Mesendoderm (in vitro differentiated cells): ENCODE data around the gene FDX1.

Source experiments
- DNase-seq: peaks from one replicate; pipeline ENCODE4 v3.0.0; 2013
- H2AK5ac ChIP-seq: 2 replicates; pipeline ENCODE4 v1.6.1; 2013; ENCODE audit warnings: low read length, inconsistent platforms
- H2BK120ac ChIP-seq: 2 replicates; pipeline ENCODE4 v1.6.1; 2013; ENCODE audit warnings: low read depth, mild to moderate bottlenecking, low read length, moderate library complexity, mixed read lengths
- H2BK15ac ChIP-seq: replicated peaks from 2 replicates; pipeline ENCODE4 v1.6.1; 2013; ENCODE audit warnings: low read depth, mild to moderate bottlenecking, moderate library complexity
- H2BK5ac ChIP-seq: 2 replicates; pipeline ENCODE4 v1.6.1; 2013; ENCODE audit warnings: low read length, inconsistent platforms
- H3K18ac ChIP-seq: 2 replicates; pipeline ENCODE4 v1.6.1; 2013; ENCODE audit warnings: mild to moderate bottlenecking, low read length, mixed read lengths
- H3K23ac ChIP-seq: one replicate; pipeline ENCODE4 v1.6.1; 2013; ENCODE audit warnings: low read length
- H3K27ac ChIP-seq: 2 replicates; pipeline ENCODE4 v1.5.1; 2013; ENCODE audit warnings: low read depth, mild to moderate bottlenecking, inconsistent platforms, low read length, moderate library complexity
- H3K27me3 ChIP-seq: 2 replicates; pipeline ENCODE4 v1.6.1; 2013; ENCODE audit warnings: low read length, control low read depth, mild to moderate bottlenecking, inconsistent platforms; ENCODE audit not compliant: insufficient read depth, poor library complexity
- H3K36me3 ChIP-seq: 2 replicates; pipeline ENCODE4 v1.6.1; 2013; ENCODE audit warnings: low read length, inconsistent platforms; ENCODE audit not compliant: control insufficient read depth, insufficient read depth
- H3K4ac ChIP-seq: one replicate; pipeline ENCODE4 v1.6.1; 2013; ENCODE audit warnings: low read depth, mild to moderate bottlenecking, low read length, moderate library complexity
- H3K4me1 ChIP-seq: 2 replicates; pipeline ENCODE4 v1.6.1; 2013; ENCODE audit warnings: low read depth, low read length, inconsistent platforms; ENCODE audit not compliant: control insufficient read depth
- H3K4me2 ChIP-seq: 2 replicates; pipeline ENCODE4 v1.6.1; 2013; ENCODE audit warnings: low read length
- H3K4me3 ChIP-seq: 2 replicates; pipeline ENCODE4 v1.5.1; 2013; ENCODE audit warnings: mild to moderate bottlenecking, low read length
- H3K56ac ChIP-seq: one replicate; pipeline ENCODE4 v1.6.1; 2013; ENCODE audit warnings: low read length
- H3K79me1 ChIP-seq: 2 replicates; pipeline ENCODE4 v1.6.1; 2013; ENCODE audit warnings: low read length, inconsistent platforms
- H3K79me2 ChIP-seq: 2 replicates; pipeline ENCODE4 v1.6.1; 2013; ENCODE audit warnings: mild to moderate bottlenecking, low read length; ENCODE audit not compliant: control insufficient read depth, insufficient read depth
- H3K9ac ChIP-seq: 2 replicates; pipeline ENCODE4 v1.6.1; 2013; ENCODE audit warnings: low read length, inconsistent platforms
- H4K5ac ChIP-seq: one replicate; pipeline ENCODE4 v1.6.1; 2013; ENCODE audit warnings: low read length
- H4K8ac ChIP-seq: one replicate; pipeline ENCODE4 v1.6.1; 2013; ENCODE audit warnings: low read depth, mild to moderate bottlenecking, control low read depth, low read length, moderate library complexity
- WGBS: extraction: QIAGEN DNeasy Blood & Tissue Kit; methylation state at CpG from one replicate; pipeline ENCODE4 v1.1.7; 2013; ENCODE audit warnings: low lambda C conversion rate, missing lambda C conversion rate; ENCODE audit not compliant: insufficient coverage; ENCODE audit errors: extremely low coverage; 5-methylcytosine and 5-hydroxymethylcytosine counted together

The FDX1 gene

DNA sequence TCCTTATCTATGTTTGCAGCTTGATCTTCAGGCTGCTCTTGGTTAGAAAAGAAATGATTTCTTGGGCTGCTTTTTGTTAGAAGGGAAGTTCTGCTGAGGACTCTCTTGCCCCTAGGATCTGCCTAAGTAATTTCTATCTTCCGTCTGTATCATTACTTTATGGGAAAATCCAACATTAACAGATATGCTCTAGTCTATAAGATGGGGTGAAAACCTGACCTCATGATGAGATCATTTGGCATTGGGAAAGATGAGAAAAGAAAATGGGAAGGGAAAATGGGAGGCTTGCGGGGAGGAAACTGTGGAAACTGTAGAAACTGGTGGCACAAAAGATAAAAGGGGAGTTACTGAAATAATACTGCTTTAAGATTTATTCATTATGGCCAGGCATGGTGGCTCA lies 63.6 kb downstream of the FDX1 start:
- WGBS = no CpG with 5 or more reads among the region's 2 CpGs
- no peak overlapping the region for H3K27ac ChIP-seq

DNA sequence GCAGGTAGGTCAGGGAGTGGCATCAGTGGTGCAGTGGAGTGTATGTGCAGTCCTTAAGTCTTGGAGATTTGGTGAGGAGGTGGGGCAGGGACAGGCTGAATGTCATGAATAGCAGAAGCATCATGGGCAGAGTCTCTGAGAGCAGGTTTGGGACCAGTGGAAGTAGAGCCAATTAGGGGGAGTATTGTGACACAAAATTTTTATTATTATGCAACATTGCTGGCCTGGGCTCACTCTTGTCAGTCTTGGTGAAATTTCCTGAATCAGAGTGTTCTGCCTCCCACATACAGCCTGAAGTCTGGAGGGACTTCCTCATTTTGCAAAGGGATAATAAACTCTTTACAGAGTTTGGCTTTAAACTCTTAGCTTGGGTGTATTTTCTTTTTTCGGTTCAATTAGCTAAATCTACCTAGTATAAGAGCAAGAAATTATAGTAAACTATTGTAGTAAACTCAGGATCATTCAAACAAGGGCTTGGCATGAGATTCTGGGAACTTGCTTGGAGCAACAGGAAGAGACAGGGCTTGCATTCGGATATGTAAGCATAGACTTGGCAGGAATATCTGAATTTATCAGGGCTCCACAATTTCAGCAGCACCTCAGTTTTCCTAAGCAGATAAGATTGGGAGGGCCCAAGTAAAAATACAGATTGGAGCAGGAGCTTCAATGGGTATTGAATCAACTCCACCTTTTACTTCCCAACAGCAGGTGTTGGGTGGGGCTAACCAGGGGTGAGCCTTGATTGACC lies 67.7 kb downstream of the FDX1 start:
- Histone ChIP-seq H2BK15ac (no peak overlapping the region), H3K4me1 (no peaks in the 10 kb centered on the region), H2BK5ac (no peak overlapping the region), H3K36me3 (no peaks in the 10 kb centered on the region), H4K5ac (no peak overlapping the region), H3K79me2 (no peaks in the 10 kb centered on the region), H3K56ac (no peak overlapping the region), H3K4ac (no peak overlapping the region), H4K8ac (no peak overlapping the region), H3K27ac (no peak overlapping the region), H3K4me3 (no peak overlapping the region), H3K79me1 (no peaks in the 10 kb centered on the region), H3K9ac (no peak overlapping the region), H3K23ac (no peak overlapping the region), H2BK120ac (no peak overlapping the region), H3K18ac (no peak overlapping the region), H3K27me3 (no peaks in the 10 kb centered on the region), H3K4me2 (no peak overlapping the region), H2AK5ac (no peak overlapping the region)
- WGBS = no CpG with 5 or more reads among the region's 2 CpGs
- DNase-seq = no peak

More for the DNA sequence above, 63.6 kb downstream of the FDX1 start:
- Histone ChIP-seq H3K4me3 (no peak overlapping the region), H2BK15ac (no peak overlapping the region), H3K56ac (no peak overlapping the region), H4K5ac (no peak overlapping the region), H3K4ac (no peak overlapping the region), H2BK5ac (no peak overlapping the region), H3K4me1 (peaks cover 4% of the 10 kb centered on the region), H3K4me2 (no peak overlapping the region), H3K9ac (no peak overlapping the region), H3K27me3 (no peaks in the 10 kb centered on the region), H3K79me1 (no peaks in the 10 kb centered on the region), H3K79me2 (no peaks in the 10 kb centered on the region), H3K36me3 (no peaks in the 10 kb centered on the region), H4K8ac (no peak overlapping the region), H3K23ac (no peak overlapping the region), H3K18ac (no peak overlapping the region), H2AK5ac (no peak overlapping the region), H2BK120ac (no peak overlapping the region)
- DNase-seq = no peak

DNA sequence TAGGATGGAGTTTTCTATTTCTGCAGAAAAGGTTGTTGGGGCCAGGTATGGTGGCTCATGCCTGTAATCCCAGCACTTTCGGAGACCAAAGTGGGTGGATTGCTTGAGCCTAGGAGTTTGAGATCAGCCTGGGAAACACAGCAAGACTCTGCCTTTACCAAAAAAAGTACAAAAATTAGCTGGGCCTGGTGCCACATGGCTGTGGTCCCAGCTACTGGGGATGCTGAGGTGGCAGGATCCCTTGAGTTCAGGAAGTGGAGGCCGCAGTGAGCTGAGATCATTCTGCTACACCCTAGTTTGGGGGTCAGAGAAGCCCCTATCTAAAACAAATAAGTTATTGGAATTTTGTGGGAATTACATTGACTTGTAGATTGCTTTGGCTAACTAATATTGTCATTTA lies 71.7 kb downstream of the FDX1 start:
- H3K79me1 ChIP-seq = no peaks in the 10 kb centered on the region
- H4K5ac ChIP-seq = no peak overlapping the region
- H3K27ac ChIP-seq = no peak overlapping the region
- no peak overlapping the region for H2AK5ac ChIP-seq
- no peak overlapping the region for H3K23ac ChIP-seq
- no peak overlapping the region for H3K18ac ChIP-seq
- no peak overlapping the region for H3K4me3 ChIP-seq
- no peak overlapping the region for H3K9ac ChIP-seq
- H3K79me2 ChIP-seq = no peaks in the 10 kb centered on the region
- H3K4me2 ChIP-seq = no peak overlapping the region
- WGBS = no CpG with 5 or more reads among the region's 2 CpGs
- H3K36me3 ChIP-seq = no peaks in the 10 kb centered on the region
- no peak for DNase-seq
- no peak overlapping the region for H3K56ac ChIP-seq
- no peaks in the 10 kb centered on the region for H3K27me3 ChIP-seq
- no peak overlapping the region for H2BK120ac ChIP-seq
- H2BK15ac ChIP-seq = no peak overlapping the region
- H2BK5ac ChIP-seq = no peak overlapping the region
- H3K4me1 ChIP-seq = no peaks in the 10 kb centered on the region
- no peak overlapping the region for H3K4ac ChIP-seq
- no peak overlapping the region for H4K8ac ChIP-seq

DNA sequence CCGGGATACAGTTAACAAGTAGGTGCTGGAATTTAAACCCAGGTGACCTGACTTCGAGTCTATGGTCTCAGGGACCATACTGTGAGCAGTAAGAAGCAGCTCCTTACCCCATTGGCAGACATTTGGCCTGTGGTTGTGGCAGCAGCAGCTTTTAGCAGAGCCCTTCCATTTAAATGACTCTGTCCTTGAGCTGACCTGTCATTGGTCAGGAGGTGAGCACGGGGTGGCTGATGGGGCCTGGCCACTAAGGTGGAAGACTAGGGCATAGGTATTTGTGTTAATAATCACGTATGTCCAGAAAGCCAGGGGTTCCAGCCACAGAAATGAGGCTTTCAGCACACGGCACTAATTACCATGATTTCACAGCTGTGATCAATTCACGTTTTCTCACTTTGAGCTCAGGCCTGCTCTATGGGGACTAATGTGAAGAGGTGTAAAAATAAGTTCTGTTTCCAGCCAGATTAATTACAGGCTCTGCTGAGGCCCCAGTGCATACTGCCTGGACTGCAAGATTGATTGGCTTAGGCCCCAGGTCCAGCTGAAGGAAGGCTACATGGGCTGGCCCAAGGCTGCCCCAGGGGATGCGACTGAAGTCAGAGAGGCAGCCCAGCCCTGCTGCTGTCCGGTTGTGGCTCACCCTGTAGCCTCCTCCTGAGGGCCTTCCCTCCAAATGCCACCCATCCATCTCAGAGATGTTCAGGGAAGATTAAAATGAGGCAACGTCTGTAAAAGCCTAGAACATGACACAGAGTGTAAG lies 76.0 kb downstream of the FDX1 start:
- H3K79me1 ChIP-seq = no peaks in the 10 kb centered on the region
- H3K4me3 ChIP-seq = no peak overlapping the region
- no peaks in the 10 kb centered on the region for H3K79me2 ChIP-seq
- H2BK15ac ChIP-seq = no peak overlapping the region
- no peaks in the 10 kb centered on the region for H3K36me3 ChIP-seq
- no peak overlapping the region for H2BK120ac ChIP-seq
- H3K4ac ChIP-seq = no peak overlapping the region
- H2AK5ac ChIP-seq = no peak overlapping the region
- no peak for DNase-seq
- H3K23ac ChIP-seq = no peak overlapping the region
- H3K9ac ChIP-seq = no peak overlapping the region
- no peak overlapping the region for H3K27ac ChIP-seq
- no CpG with 5 or more reads among the region's 9 CpGs for WGBS
- no peak overlapping the region for H3K4me2 ChIP-seq
- no peak overlapping the region for H3K18ac ChIP-seq
- no peaks in the 10 kb centered on the region for H3K4me1 ChIP-seq
- H3K27me3 ChIP-seq = no peaks in the 10 kb centered on the region
- H2BK5ac ChIP-seq = no peak overlapping the region
- no peak overlapping the region for H4K8ac ChIP-seq
- no peak overlapping the region for H4K5ac ChIP-seq
- no peak overlapping the region for H3K56ac ChIP-seq

DNA sequence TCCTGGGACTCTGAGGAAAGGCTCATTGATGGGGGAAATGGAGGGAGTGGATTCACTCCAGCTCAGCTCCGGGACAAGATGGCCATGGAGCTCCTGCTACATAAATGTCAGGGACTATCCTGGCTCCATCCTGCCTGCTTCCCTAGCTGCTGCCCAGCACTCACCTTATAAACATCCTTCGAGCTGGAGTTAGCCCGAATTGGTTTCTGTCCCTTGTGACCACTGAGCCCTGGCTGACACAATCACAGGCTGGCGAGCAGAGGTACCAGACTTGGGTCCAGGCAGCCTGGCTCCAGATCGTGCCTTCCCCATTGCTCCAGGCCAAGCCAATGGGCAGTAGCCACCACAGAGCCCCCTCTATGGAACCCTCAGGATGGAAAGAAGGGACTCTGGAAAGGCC lies 77.6 kb downstream of the FDX1 start:
- Histone ChIP-seq H3K79me2 (no peaks in the 10 kb centered on the region), H3K27me3 (no peaks in the 10 kb centered on the region), H3K56ac (no peak overlapping the region), H3K18ac (no peak overlapping the region), H3K36me3 (no peaks in the 10 kb centered on the region), H3K79me1 (no peaks in the 10 kb centered on the region), H3K4me2 (no peak overlapping the region), H4K5ac (no peak overlapping the region), H3K4me1 (no peaks in the 10 kb centered on the region), H2BK5ac (no peak overlapping the region), H3K9ac (no peak overlapping the region), H3K4ac (no peak overlapping the region), H3K23ac (no peak overlapping the region), H3K27ac (no peak overlapping the region), H2BK15ac (no peak overlapping the region), H2AK5ac (no peak overlapping the region), H2BK120ac (no peak overlapping the region), H3K4me3 (no peak overlapping the region), H4K8ac (no peak overlapping the region)
- WGBS = no CpG with 5 or more reads among the region's 5 CpGs
- DNase-seq = no peak
